ENCODE measurements around the gene LRMDA. TPM values are rescaled to one million over a fixed set of nuclear protein-coding genes. Genes with fewer than 3 reads are reported as not detected.

Gene LRMDA
- polyA plus RNA-seq, 1 donor (not counting 4 experiments of a cell fraction or from before 2014, with no cell fraction given) = not detected

DNA sequence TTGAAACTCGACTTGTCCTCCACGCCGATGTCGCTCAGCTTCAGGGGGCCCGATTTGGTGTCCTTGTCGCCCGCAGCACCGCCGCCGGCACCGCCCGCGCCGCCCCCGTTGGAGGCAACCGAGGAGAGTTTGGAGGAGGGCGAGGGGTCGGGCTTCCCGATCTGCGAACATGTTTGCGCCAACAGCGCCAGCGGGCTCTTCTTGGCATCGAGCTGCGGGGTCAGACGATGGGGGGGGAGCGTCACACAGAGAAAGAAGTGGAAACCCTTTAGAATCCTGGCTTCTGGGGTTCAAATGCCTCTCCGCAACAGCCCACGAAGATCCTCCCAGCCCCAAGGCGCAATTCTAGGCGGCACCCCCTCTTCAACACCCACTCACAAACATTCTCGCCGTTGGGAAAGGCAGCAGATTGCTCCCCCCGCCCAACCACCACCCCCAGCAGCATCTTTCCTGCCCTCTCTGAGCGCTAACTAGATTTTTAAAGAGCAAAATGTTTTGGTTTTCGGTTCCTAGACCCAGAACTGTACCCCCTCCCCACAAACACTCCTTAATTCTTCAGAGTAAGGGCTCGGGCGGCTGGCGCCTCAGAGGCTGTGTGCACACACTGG lies 31.2 kb upstream of the LRMDA start:
- dilution Hi-C loops (cut with MboI; ENCODE audit: extremely low pct_ligation_motif_present, low sequenced_read_pairs) = no loop called here
- TF ChIP-seq EZH2 (IDR thresholded peaks at IDR 0.05; ENCODE audit: low read length) = no peak
- TF ChIP-seq, protein P1, sequence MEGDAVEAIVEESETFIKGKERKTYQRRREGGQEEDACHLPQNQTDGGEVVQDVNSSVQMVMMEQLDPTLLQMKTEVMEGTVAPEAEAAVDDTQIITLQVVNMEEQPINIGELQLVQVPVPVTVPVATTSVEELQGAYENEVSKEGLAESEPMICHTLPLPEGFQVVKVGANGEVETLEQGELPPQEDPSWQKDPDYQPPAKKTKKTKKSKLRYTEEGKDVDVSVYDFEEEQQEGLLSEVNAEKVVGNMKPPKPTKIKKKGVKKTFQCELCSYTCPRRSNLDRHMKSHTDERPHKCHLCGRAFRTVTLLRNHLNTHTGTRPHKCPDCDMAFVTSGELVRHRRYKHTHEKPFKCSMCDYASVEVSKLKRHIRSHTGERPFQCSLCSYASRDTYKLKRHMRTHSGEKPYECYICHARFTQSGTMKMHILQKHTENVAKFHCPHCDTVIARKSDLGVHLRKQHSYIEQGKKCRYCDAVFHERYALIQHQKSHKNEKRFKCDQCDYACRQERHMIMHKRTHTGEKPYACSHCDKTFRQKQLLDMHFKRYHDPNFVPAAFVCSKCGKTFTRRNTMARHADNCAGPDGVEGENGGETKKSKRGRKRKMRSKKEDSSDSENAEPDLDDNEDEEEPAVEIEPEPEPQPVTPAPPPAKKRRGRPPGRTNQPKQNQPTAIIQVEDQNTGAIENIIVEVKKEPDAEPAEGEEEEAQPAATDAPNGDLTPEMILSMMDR (optimal IDR thresholded peaks at IDR 0.05 in 1 of 3, IDR thresholded peaks at IDR 0.05 in 1 of 3, conservative IDR thresholded peaks at IDR 0.05 in 1 of 3; ENCODE audit: extremely low read depth in 1 of 3, insufficient read depth in 2 of 3, low read length in 3 of 3) = no peak
- no peaks in the 10 kb centered on the region for H3K36me3 ChIP-seq (ENCODE audit: control insufficient read depth in 2 of 2, extremely low read depth in 1 of 2, insufficient read depth in 2 of 2, low read length in 2 of 2)
- H3K4me1 ChIP-seq (ENCODE audit: control insufficient read depth, extremely low read depth, insufficient read depth, low read length) = peaks cover 27% of the 10 kb centered on the region
- DNase-seq (ENCODE audit: low read depth, low spot score) = no peak
- H3K4me2 ChIP-seq (ENCODE audit: control insufficient read depth, extremely low read depth, insufficient read depth, low read depth, low read length) = peak overlapping the region; percentile 78
- peak overlapping the region; percentile 82 for H3K27ac ChIP-seq (ENCODE audit: control insufficient read depth, insufficient read depth, low read length)
- peak overlapping the region; percentile 93 to 97 (median 94) for H3K4me3 ChIP-seq (ENCODE audit: control insufficient read depth in 2 of 3, extremely low read depth in 1 of 3, insufficient read depth in 2 of 3, low read depth in 1 of 3, low read length in 3 of 3)
- peak overlapping the region; percentile 85 for H3K9ac ChIP-seq (ENCODE audit: control insufficient read depth, extremely low read depth, insufficient read depth, low read length)
- H4K20me1 ChIP-seq (ENCODE audit: control insufficient read depth, extremely low read depth, insufficient read depth, low read length) = no peaks in the 10 kb centered on the region
- peak overlapping the region; percentile 78 for H2AFZ ChIP-seq (ENCODE audit: control insufficient read depth, low read length)
- no peak for FAIRE-seq
- no peaks in the 10 kb centered on the region for H3K27me3 ChIP-seq (ENCODE audit: control insufficient read depth, extremely low read depth, insufficient read depth, low read length)
- H3K9me3 ChIP-seq (ENCODE audit: control insufficient read depth, low read depth, low read length) = no peaks in the 10 kb centered on the region
- peaks cover 30% of the 10 kb centered on the region for H3K79me2 ChIP-seq (ENCODE audit: control insufficient read depth, insufficient read depth, low read length)
- H3K9me1 ChIP-seq (ENCODE audit: control insufficient read depth, extremely low read depth, insufficient read depth, low read length) = no peaks in the 10 kb centered on the region

DNA sequence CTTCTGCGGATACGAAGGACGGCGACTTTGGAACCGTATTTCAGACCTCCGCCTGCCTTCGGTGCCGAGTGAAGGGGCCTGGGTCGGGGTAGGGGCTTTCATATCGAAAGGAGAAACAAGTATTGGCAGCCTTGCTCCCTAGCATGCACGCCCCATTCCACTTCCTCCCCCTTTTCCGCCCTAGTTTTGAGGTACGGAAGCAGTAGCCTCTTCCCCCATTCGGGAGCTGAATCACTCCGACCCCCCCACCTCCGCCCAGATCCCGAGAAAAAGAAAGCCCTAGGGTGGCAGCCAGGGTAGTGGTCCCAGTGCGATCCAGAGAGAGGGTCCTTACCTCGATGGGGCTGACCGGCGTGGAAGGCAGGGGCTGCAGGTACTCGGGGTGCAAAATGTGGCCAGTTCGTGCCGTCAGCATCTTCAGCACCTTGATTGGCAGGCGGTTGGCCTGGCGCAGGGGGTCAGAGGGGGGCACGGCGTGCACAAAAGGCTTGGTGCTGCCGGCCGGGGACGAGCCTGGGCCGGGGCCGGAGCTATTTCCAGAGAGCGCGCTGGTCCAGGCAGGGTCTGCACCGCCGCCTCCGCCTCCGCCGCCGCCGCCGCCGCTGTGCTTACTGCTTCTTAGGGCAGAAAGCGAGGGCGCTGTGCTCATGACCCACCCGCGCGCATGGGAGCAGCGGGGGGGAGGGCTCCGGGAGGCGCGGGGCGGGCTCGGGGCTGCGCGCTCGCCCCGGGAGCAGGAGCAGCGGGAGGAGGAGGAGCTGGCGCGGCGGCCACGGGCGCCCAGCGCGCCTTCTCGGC lies 30.5 kb upstream of the LRMDA start:
- no peak for TF ChIP-seq EZH2 (IDR thresholded peaks at IDR 0.05; ENCODE audit: low read length)
- TF ChIP-seq, protein P1 (optimal IDR thresholded peaks at IDR 0.05 in 1 of 3, IDR thresholded peaks at IDR 0.05 in 1 of 3, conservative IDR thresholded peaks at IDR 0.05 in 1 of 3; ENCODE audit: extremely low read depth in 1 of 3, insufficient read depth in 2 of 3, low read length in 3 of 3) = no peak
- no peaks in the 10 kb centered on the region for H3K27me3 ChIP-seq (ENCODE audit: control insufficient read depth, extremely low read depth, insufficient read depth, low read length)
- peaks cover 30% of the 10 kb centered on the region for H3K79me2 ChIP-seq (ENCODE audit: control insufficient read depth, insufficient read depth, low read length)
- dilution Hi-C loops (cut with MboI; ENCODE audit: extremely low pct_ligation_motif_present, low sequenced_read_pairs) = no loop called here
- H3K36me3 ChIP-seq (ENCODE audit: control insufficient read depth in 2 of 2, extremely low read depth in 1 of 2, insufficient read depth in 2 of 2, low read length in 2 of 2) = no peaks in the 10 kb centered on the region
- peak overlapping the region; percentile 85 for H3K9ac ChIP-seq (ENCODE audit: control insufficient read depth, extremely low read depth, insufficient read depth, low read length)
- H3K9me3 ChIP-seq (ENCODE audit: control insufficient read depth, low read depth, low read length) = no peaks in the 10 kb centered on the region
- peak overlapping the region; percentile 78 for H2AFZ ChIP-seq (ENCODE audit: control insufficient read depth, low read length)
- FAIRE-seq (no peak), DNase-seq (ENCODE audit: low read depth, low spot score) (no peak)
- peak overlapping the region; percentile 80 for H3K4me2 ChIP-seq (ENCODE audit: control insufficient read depth, extremely low read depth, insufficient read depth, low read depth, low read length)
- H3K9me1 ChIP-seq (ENCODE audit: control insufficient read depth, extremely low read depth, insufficient read depth, low read length) = no peaks in the 10 kb centered on the region
- H3K4me3 ChIP-seq (ENCODE audit: control insufficient read depth in 2 of 3, extremely low read depth in 1 of 3, insufficient read depth in 2 of 3, low read depth in 1 of 3, low read length in 3 of 3) = peak overlapping the region; percentile 93 to 97 (median 94)
- H3K4me1 ChIP-seq (ENCODE audit: control insufficient read depth, extremely low read depth, insufficient read depth, low read length) = peaks cover 27% of the 10 kb centered on the region
- H3K27ac ChIP-seq (ENCODE audit: control insufficient read depth, insufficient read depth, low read length) = peak overlapping the region; percentile 82
- no peaks in the 10 kb centered on the region for H4K20me1 ChIP-seq (ENCODE audit: control insufficient read depth, extremely low read depth, insufficient read depth, low read length)

Data from keratinocyte (primary cell).